GM21390 (cell line): Measurements from ENCODE around the gene GLRA1.

ENCODE experiments used
- ATAC-seq: cut with Tn5 transposase; IDR thresholded peaks from one replicate; pipeline ENCODE4 v1.9.1; 2021; ENCODE audit not compliant: unreplicated experiment

GLRA1 gene

DNA sequence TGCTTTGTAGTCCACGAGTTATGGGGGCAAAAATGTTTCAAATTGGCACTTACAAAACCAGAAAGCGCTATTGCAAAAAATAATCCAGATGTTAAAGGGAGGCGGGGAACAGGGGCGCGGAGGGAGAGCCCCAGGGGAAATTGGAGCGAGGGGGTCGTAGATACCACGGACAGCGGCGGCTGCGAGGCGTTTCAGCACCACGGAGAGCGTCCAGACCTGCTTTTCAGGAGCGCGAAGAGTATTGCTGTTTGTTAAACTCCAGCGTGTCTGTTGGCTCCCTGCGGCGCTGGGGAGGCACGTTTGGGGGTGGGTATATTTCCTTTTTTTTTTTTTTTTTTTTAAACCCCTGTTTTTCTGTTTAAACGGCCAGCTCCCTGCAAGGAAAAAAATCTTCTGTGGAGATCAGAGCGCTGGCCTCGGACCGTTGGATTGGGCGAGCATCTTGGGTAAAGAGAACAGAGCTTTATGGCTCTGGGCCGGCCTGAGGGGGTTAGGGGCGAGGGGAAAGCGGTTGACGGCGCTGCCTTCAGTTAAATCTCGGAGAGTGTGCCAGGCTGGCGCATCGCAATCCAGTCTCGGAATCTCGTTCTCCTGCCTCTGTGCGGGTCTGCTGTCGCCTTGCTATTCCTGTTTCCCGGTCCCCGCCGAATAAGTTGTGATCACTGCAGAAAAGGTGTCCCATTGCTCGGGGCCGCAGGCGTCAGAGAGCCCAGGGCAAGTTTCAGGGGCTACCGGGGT, at the start of gene GLRA1:
Gene GLRA1 (minus strand): TSS at position 288 of the 738 bp plus-strand sequence. CDS start 302 bp downstream, outside the sequence.
- ATAC-seq = no peak

DNA sequence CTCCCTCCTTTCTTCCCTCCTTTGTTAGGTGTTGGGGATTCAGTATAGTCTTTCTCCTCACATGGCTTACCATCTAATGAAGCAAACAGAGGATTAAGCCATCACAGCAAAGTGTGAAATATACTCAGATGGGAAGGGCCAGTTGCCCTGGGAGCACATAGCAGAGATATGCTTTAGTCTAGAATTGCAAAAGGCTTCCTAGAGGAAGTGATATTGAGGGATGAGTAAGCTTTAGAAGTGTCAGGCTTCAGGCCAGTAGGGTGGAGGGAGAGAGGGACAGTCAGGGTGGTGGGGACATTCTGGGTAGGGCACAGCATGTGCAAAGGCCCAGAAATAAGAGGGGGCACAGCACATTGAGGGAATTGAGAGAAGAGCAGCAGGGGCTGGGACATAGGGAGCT, 46.2 kb upstream of the GLRA1 start:
- no peak for ATAC-seq

DNA sequence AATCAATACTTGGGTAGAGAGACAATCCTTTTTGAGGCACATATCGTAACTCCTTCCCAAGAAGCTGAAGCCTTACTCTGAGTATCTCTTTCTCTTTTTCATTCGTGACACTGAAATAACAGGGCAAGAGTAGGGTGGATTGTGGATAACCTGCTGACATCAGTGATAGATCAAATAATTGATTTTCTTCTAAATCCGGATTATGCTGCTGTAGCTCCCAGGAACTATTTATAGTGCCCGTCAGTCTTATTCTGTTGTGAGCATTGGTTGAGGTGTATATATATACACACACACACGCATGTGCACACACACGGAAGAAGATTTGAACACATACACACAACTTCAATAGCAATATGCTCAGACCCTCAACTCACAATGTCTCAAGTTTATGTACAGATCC, 43.2 kb upstream of the GLRA1 start:
- no peak for ATAC-seq

DNA sequence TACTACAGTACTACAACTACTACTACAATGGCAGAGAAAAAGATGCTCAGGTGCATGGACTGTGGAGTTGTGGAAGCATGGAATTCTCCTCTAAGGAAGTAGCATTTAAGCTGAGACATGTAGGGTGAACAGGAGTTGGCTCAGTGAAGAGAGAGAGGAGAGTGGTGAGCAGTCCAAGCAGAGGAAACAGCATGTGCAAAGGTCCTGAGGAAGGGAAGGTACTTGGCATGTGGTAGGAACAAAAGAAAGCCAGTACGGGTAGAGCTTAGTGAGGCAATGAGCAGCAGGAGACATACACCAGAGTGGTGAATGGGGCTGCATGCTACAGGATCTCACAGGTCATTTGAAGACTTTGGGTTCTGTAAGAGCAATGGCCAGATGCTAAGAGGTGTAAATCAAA, 41.4 kb upstream of the GLRA1 start:
- ATAC-seq = no peak

DNA sequence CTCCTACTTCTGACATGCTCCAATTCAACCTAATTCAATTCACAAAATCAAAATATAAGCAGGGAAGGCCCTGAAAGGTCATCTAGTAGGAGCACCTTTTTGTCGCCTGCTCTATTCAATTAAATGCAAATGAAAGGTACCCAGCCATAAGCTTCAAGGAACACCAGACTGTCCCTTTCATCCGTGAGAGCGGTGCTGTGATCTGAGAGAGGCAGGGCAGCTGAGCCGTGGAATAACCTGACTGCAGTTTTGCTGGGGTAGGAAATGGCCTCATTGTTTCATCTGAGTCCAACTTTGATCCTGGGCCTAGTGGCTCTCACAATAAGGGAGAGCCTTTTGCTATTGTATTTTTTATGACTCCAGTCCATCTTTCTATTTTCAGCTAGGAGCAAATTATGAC, 39.8 kb upstream of the GLRA1 start:
- ATAC-seq = no peak

DNA sequence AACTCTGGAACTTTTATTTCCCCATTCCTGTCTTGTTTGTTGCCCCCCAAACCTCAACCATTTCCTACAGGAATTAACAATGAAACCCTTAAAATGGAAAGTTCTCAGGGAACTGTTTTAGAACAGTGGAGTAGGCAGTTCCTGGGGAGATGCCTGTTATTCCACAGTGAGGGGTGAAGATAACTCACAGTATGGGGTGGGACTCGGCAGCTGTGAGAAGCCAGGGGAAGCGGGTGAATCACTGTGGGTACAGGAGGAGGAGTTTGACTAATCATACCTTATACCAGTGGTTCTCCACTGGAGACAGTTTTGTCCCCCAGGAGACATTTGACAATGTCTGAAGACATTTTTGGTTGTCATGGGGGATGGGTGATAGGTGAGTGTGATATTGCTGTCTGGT, 36.9 kb upstream of the GLRA1 start:
- no peak for ATAC-seq

DNA sequence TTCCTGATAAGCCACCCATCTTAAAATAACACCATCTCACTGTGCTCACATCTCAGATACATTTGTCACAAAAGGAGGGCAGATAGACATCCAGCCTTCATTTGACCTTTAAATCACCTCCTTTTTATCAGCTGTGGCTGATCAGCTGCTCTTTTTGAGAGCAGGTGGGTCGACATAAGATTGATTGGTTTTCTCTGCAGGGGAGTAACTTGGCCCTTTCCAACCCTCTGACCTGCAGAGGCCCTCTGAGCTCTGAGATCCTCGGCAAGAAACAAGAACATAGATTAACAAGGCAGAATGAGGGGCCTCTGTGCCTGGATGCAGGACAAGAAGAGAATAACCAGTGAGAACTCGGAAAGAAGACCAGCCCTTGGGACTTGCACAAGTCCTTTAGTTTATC, 33.5 kb upstream of the GLRA1 start:
- no peak for ATAC-seq

DNA sequence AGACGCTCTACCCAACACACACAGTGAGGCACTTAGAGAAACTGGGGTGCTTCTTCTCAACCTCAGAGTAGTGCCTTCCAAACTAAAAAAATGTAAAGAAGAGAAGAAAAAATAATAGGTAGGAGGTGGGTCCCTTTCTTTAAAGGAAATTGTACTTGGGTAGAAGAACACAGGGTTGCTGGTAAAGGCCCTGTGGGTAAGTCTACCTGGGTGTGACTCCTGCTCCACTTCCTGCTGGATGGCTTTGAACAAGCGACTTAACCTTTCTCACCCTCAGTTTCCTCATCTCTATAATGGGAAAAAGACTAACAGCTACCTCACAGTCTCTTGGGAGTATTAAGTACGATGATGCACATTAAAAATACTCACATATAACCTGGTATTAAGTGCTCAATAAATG, 32.1 kb upstream of the GLRA1 start:
- ATAC-seq = no peak

DNA sequence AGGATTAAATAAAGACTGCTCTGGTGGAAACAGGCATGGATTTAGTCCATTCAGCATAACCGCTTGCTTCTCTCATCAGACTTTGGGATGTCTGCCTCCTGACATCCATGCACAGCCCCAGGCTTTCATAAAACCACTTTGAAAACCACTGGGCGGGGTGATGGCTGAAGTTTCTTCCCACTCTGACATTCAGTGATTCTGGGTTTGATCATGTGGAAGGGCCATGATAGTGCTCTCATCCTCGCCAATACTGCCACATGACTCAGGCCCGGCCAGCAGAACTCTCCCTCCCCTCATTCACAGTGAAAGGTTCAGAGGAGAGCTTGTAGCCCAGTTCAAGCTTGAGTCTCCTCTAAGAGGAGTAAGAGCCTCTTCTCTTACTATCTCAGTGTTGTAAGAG, 29.6 kb upstream of the GLRA1 start:
- ATAC-seq = no peak

DNA sequence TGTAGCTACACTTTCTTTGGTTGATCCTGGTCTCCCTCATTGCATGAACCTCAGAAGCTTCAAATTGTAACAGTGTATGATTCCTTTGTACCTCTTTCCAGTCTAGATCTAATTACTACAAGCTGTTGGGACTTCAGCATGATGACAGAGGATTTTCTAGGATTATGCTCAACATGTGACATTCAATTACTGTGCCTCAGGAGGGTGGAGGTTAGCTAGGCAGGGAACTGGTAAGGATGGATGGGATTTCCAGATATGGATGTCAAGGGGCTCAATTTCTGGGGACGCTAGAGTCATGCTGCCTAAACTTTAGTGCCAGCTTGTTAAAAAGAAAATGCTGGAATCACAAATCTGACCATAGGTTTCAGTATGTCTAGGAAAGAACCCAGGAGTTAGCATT, 29.2 kb upstream of the GLRA1 start:
- no peak for ATAC-seq

DNA sequence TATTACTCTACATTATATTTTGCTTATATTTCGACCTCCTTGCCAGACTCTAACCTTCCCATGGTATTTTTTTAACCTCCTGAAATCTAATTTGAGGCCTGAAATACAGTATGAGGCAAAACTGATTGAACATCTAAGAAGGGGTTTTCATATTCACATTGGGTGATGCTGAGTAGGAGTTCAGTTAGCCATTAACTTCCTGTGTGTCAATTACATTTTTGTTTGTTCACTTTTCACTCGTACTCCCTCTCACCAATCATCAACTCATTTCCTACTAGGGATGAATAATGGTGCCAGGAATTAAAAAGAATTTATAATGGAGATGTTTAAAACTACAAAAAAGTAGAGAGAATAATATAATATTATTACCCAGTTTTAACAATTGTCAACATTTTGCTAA, 27.6 kb upstream of the GLRA1 start:
- ATAC-seq = no peak

DNA sequence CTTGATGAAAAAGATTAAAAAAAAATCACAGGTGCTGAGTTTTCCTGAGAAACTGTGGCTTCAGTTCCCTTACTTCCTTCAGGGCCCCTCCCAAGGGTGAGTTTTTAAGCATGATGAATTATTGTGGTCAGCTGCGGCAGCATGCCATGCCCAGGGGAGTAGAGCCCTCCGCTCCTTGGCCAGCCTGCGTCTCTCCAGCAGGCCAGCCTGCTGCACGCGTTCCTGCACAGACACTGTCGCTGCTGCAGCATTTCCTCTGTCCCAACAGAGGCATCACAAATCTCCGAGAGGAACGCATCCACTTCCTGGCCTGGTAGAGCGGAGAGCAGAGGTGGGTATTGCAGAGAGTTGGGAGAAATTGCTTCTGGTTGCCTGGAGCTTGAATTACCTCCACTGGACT, 26.1 kb upstream of the GLRA1 start:
- no peak for ATAC-seq

DNA sequence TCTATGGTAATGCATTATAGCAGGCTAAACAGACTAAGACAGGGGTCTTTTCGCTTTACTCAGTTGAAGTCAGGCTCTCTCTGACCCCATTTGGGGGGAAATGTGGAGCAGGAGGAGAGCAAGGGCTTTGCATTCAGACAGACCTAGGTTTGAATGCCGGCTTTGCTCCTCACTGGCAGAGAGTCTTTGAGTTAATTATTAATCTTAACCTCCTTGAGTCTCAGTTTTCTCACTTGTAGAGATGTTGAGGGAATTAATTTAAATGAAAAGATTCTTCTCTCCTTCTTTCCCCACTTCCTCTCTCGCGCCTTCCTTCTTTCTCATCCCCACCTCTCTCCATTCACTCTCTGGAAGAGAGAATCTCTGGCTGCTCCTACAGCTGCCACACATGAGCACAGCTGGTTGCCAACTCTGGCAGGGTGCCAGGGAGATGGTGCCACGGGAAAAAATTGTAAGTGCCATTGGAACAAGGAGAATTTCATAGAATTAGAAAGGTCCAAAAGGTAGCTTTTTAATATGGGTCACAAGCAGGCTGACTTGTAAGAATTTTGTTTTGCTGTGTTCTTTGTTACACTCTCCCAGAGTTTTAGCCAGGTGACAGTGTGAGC, 25.2 kb upstream of the GLRA1 start:
- ATAC-seq = no peak

DNA sequence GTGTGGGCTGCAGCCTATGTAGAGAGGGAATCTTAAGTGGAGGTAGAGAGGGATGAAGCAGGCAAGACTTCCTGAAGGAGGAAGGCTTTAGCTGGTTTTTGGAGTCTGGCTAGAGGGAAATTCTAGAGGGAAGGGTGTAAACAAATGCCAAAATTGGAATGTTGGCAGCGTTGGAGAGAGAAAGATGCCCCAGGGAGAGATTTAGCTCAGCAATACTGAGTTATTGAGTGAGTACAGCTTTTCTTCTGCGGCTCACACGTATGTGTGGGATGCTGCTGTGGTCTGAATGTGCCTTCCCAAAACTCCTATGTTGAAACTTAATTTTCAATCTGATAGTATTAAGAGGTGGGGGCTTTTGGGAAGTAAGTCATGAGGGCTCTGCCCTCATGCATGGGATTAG, 24.5 kb upstream of the GLRA1 start:
- ATAC-seq = no peak

DNA sequence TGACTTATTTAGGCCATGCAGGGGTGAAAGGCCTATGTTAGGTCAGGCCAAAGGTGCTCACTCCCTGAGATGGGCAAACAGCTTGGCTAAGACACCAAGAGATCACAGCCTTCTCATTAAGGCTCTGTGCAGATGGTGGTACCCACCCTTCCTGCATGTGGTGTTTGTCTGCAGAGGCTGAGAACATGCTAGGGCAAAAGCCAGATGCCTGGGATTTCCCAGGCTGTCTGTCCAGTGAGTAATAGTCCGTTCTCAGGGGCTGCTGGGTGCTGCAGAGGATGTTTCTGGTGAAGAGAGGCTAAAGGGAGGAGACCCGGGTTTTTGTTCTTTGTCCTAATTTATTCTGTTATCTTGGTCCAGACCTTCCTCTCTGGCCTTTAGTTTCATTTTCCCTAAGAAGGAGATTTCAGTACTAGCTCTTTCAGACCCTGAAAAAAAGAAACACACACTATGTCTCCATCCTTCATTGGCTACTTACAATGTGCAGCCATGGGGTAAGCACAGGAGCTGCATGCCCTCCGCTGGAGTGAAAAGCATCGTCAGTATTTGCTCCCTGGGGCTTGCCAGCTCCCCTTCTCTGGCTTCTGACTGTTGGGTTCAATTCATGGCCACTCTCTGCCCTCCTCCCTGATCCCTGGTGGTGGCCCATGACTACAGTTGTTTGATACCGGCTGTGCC, 23.4 kb upstream of the GLRA1 start:
- ATAC-seq = no peak

DNA sequence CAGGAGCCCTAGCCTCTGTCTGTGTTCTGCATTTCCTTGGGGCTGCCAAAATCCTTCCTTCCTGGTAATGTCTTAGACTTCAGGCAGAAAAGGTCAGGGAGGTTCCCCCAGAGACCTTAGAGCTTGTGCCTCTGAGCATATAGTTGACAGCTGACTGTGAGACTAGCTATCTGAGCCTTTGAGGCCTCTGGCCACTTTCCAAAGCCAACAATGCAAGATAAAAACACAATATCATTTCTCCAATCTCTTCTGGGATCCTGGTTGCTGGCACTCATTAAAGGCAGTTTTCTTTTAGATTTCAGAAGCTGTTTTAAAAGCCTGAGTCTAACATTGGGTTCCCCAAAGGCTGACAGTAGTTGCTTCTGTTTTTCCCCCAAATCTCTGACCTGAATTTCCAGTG, 13.2 kb upstream of the GLRA1 start:
- ATAC-seq = no peak

DNA sequence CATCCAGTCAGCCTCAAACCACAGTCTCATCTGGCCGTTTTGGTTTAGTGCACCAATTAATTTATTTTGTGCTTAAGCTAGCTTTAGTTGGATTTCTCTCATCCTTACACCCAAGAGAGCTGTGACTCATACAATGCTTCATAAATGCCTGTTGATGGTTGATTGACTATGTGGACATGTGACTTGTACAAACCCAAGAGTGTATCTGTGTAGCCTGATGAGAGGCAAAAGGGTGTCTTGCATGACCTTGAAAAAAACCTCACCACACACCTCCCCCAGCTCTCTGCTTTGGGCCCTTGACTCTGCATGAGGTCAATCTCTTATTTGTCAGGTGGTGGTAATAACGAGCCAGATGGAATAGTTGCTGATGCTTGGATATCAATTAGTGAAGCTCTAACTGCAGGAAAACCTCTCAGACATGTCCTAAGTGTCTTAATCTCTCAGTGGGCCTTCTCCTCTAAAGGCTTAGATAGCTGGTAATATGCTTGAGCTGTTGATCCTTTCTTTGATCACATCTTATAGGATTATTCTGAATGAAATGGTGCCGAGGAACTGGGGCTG, 10.6 kb upstream of the GLRA1 start:
- ATAC-seq = no peak

DNA sequence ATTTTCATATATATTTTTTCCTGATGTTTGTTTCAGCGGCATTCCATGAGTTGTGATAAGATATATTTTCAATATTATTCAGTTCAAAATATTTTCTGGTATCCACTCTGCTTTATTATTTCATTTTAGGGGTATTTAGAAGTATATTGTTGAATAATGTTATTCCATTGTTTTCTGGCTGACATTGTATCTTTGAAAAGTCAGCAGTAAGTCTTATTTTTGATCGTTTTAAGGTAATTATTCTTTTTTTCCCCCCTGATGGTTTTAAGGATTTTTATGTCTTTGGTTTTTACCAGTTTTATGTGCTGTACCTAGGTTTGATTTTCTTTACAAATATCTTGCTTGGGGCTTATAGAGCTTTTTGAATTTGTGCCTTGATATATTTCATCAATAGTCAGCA, 6.6 kb upstream of the GLRA1 start:
- no peak for ATAC-seq

DNA sequence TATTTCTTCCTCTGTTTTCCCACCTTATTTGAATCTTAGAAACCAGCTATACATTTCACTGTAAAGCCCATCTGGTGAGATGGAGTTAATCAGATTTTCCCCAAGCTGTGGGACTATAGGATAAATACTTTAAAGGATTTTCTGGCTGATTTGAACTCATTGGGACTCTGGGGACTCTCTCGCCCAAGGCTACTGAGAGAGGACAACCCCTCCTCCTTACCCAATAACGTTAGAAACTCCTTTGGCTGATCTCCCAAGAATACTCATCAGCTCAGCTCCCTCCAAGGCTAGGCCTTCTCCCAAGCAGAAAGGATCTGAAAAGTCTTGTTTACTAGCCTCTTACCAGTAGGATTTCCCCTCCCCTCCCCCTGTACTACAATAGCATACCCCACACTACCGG, 1.5 kb upstream of the GLRA1 start:
- no peak for ATAC-seq

DNA sequence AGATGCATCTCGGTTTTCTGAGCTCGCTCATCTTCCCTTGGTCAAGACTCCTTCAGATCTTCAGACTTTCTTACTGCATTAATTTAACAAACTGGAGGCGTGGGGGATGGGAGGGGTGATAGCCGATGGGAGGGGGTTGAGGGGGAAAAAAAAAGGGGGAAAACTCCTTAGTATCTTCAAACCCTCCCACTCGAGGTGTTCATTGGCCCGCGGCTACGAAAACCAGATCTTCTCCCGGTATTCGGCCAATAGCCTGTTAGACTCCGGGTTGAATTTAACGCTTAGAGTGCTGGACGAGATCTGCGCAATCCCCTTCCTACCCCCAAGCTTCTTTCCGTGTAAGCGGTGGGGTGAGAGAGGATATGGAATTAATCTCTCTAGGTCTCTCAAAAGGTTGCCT, 689 bp upstream of the GLRA1 start:
- no peak for ATAC-seq

DNA sequence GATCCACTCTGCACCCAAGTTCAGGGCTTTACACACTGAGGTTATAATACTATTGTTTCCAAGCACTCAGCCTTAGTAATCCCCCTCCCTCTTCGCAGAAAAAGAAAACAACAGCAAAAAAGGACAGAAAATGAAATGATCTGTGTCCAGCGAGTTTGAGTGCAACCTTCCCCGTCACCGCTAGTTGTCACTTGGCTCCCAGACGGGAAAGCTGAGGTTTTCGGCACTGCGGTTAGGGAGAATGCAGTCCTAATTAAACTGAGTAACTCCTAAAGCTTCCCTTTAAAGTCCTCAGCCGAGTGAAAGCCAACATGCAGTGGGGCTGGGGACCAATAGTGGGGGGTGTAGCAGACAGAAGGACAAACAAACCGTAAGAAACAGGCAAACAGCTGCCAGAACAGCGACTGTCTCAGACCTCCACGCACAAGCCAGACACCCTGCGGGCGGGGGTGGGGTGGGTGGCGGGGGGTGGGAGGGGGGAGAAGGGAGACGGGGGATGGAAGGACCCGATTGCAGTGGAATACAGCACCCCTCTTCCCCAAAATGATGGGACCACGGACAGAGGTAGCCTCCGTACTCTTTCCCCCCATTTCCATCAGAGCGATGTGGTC, 680 bp downstream of the GLRA1 start:
- no peak for ATAC-seq

DNA sequence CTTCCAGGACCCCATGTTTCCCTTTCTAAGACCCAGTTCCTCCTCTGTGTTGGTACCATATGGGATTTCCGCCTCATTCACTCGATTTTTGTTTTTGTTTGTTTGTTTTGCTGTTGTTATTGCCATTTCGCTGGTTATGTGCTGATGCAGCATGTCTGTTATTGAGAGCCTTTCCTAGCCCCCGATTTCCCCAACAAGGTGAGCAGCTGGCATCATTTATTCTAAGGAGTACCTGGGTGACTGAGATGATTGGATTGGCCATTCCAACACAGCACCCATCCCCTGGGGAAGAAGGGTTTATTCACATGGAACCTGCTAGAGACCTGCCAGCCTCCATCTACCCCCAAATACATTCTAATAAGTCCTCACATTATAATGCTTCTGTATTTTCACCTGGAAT, 2.7 kb downstream of the GLRA1 start:
- no peak for ATAC-seq
